Fibroblast of villous mesenchyme (primary cell): Measurements from ENCODE around the gene PMPCA. TPM values are rescaled to one million over a fixed set of nuclear protein-coding genes. Genes with fewer than 3 reads are reported as not detected.

Source experiments
- DNase-seq: peaks from one replicate; pipeline ENCODE4 v3.0.0-alpha.2; 2010; ENCODE audit warnings: low read depth
- H3K4me3 ChIP-seq: 2 replicates; pipeline ENCODE4 v1.5.1; 2011; ENCODE audit warnings: low read depth, mild to moderate bottlenecking, low read length
- total RNA-seq: library from RNA; depleted of rRNA; stranded (reverse); fragments of >200 nt; gene quantifications from 2 replicates; pipeline ENCODE4 v1.2.3, GENCODE V29; 2012
- TF ChIP-seq, protein P1 (sequence below): IDR thresholded peaks from 2 replicates; pipeline ENCODE4 v1.5.1; 2012; ENCODE audit warnings: low read depth, mild to moderate bottlenecking, low read length; ENCODE audit not compliant: insufficient read depth

Gene PMPCA
- total RNA-seq, 1 donor = 48.8 TPM

DNA sequence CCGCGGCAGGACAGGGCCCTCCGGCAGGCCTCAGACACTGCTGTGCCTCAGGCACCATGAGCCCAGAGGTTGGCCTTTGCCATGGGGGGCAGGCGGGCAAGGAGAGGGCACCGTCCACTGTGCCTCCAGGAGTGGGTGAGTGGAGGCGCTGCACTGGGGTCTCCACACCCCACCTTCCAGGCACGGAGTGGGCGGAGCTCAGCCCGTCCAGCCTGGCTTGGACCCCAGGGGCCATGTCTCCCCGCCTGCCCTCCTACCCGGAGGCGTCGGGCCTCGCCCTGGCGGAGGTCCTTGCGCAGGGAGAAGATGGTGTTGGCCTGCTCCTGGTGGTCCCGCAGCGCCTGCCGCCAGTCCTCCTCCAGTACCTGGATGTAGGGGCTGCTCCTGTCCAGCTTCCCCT lies 40.4 kb upstream of the PMPCA start:
- DNase-seq = no peak
- H3K4me3 ChIP-seq = no peak overlapping the region
- TF ChIP-seq, protein P1, sequence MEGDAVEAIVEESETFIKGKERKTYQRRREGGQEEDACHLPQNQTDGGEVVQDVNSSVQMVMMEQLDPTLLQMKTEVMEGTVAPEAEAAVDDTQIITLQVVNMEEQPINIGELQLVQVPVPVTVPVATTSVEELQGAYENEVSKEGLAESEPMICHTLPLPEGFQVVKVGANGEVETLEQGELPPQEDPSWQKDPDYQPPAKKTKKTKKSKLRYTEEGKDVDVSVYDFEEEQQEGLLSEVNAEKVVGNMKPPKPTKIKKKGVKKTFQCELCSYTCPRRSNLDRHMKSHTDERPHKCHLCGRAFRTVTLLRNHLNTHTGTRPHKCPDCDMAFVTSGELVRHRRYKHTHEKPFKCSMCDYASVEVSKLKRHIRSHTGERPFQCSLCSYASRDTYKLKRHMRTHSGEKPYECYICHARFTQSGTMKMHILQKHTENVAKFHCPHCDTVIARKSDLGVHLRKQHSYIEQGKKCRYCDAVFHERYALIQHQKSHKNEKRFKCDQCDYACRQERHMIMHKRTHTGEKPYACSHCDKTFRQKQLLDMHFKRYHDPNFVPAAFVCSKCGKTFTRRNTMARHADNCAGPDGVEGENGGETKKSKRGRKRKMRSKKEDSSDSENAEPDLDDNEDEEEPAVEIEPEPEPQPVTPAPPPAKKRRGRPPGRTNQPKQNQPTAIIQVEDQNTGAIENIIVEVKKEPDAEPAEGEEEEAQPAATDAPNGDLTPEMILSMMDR = no peak

- H3K4me3 ChIP-seq = no peak overlapping the region
- no peak for DNase-seq
- TF ChIP-seq, protein P1 = no peak
These were observed 39.5 kb upstream of the PMPCA start for GRCh38 chr9:136370687-136371532.

GRCh38 chr9:136371533-136371880 lies 39.0 kb upstream of the PMPCA start:
- TF ChIP-seq, protein P1 = no peak
- DNase-seq = no peak
- no peak overlapping the region for H3K4me3 ChIP-seq

DNA sequence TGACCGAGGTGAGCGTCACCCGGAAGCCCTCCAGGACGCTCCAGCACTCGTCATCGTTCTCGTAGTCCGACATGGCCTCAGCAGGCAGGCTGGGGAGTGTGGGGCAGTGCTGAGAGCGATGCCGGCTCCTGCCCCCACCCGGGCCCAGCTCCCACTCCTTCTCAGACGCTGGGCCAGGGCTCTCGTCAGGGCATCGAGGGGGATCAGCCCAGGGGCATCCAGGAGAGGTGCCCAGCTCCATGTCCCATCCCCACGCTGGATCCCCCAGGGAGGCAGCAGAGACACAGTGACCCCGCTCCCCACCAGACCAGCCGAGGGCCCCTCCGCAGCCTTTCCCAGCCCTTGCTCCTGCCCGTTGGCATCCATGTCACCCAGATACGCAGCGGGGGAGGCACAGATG lies 38.5 kb upstream of the PMPCA start:
- H3K4me3 ChIP-seq = no peak overlapping the region
- DNase-seq = no peak
- TF ChIP-seq, protein P1 = no peak

- peak; percentile 90 for DNase-seq
- peak overlapping the region; percentile 39 for H3K4me3 ChIP-seq
- TF ChIP-seq, protein P1 = peak; percentile 50
These were observed 37.7 kb upstream of the PMPCA start for GRCh38 chr9:136372561-136373299.

DNA sequence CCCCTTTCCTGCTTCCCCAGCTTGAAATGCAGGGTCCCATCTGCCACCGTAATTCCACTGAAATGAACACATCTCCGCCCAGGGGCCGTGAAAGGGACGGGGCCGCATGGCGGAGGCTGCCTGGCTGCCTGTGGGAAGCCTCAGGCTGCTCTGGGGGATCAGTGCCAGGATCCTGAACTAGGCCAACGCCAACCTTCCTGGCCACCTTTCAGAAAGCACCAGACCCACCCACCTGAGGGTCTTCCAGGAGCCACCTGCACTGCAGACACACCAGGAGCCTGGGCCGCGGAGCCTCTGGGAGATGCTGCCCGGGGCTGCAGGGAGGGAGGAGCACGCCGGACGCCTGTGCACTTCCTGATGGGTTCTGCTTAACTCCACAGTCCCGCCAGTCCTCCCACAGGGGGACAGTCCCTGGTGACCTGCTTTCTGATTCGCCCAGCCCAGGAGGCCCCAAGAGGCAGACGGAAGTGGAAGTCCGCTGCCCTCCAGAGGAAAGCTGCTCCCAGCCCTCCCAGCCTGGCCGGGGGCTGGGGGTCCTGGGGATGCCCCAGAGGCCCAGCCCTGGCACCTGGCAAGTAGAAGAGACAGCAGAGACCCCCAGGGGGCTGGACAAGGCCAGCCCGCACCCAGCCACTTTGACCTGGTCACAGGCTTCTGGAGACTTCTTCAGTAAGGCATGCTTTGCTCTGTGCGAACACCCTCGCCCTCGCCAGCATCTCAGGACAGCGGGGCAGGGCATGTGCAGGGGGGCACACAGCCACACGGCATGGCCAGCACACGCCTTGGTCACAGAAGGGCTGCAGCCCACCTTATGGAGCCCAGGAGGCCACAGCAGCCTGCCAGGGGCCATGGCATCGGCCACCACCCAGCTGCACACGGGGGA lies 36.9 kb upstream of the PMPCA start, which contains the start of gene CARD9:
Gene CARD9 (minus strand): TSS at position 370 of the 883 bp plus-strand sequence. CDS start 1,591 bp downstream, outside the sequence.
- DNase-seq = peak; percentile 45
- TF ChIP-seq, protein P1 = no peak
- H3K4me3 ChIP-seq = peak within 1 kb of the TSS; percentile 39
